ENCODE data around the gene PDE4D. TPM values are rescaled to one million over a fixed set of nuclear protein-coding genes. Genes with fewer than 3 reads are reported as not detected.

PDE4D gene
- total RNA-seq, 1 experiment from 2014 or later: 3.6 TPM

GRCh38 chr5:58930520-58930919, 963.0 kb downstream of the PDE4D start:
- POLR2A ChIA-PET (ENCODE audit: unreplicated experiment): no interaction called here
- intact Hi-C loops (cut with micrococcal nuclease): no loop called here
- no peak overlapping the region for H3K4me2 ChIP-seq (ENCODE audit: low read length)
- H2AFZ ChIP-seq (ENCODE audit: low read length): no peak overlapping the region
- H3K4me3 ChIP-seq (ENCODE audit: low read length): no peak overlapping the region
- no peaks in the 10 kb centered on the region for H4K20me1 ChIP-seq (ENCODE audit: low read length)
- no peaks in the 10 kb centered on the region for H3K9me2 ChIP-seq (replicated peaks; ENCODE audit: low read length)
- H3K79me2 ChIP-seq (ENCODE audit: low read length): no peaks in the 10 kb centered on the region
- no peaks in the 10 kb centered on the region for H3K4me1 ChIP-seq (ENCODE audit: insufficient read depth, low read length)
- TF ChIP-seq EZH2phosphoT487 (IDR thresholded peaks at IDR 0.05; ENCODE audit: borderline replicate concordance, low read length): no peak
- TF ChIP-seq CTCF (conservative IDR thresholded peaks at IDR 0.05; ENCODE audit: low read depth, low read length): no peak
- TF ChIP-seq EZH2 (IDR thresholded peaks at IDR 0.05; ENCODE audit: low read length, unreplicated experiment): no peak
- DNase-seq (no peak), ATAC-seq (no peak)
- no peaks in the 10 kb centered on the region for H3F3A ChIP-seq (ENCODE audit: low read length, unreplicated experiment)
- no peaks in the 10 kb centered on the region for H3K27me3 ChIP-seq (ENCODE audit: low read length)
- CTCF ChIA-PET: no interaction called here
- no peak overlapping the region for H3K27ac ChIP-seq (ENCODE audit: low read length)
- H3K9ac ChIP-seq (ENCODE audit: low read length): no peak overlapping the region
- BruUV-seq (replicated peaks): no TSS peak
- H3K36me3 ChIP-seq (ENCODE audit: low read depth, low read length): no peaks in the 10 kb centered on the region
- no peaks in the 10 kb centered on the region for H3K9me3 ChIP-seq (ENCODE audit: low read length)

- Histone ChIP-seq H3K4me3 (ENCODE audit: low read length) (no peak overlapping the region), H2AFZ (ENCODE audit: low read length) (no peak overlapping the region), H3K27ac (ENCODE audit: low read length) (no peak overlapping the region), H3K27me3 (ENCODE audit: low read length) (no peaks in the 10 kb centered on the region), H3K4me2 (ENCODE audit: low read length) (no peak overlapping the region), H3K9me2 (replicated peaks; ENCODE audit: low read length) (no peaks in the 10 kb centered on the region), H3K9me3 (ENCODE audit: low read length) (no peaks in the 10 kb centered on the region), H4K20me1 (ENCODE audit: low read length) (no peaks in the 10 kb centered on the region), H3F3A (ENCODE audit: low read length, unreplicated experiment) (no peaks in the 10 kb centered on the region), H3K4me1 (ENCODE audit: insufficient read depth, low read length) (no peaks in the 10 kb centered on the region), H3K79me2 (ENCODE audit: low read length) (no peaks in the 10 kb centered on the region), H3K36me3 (ENCODE audit: low read depth, low read length) (no peaks in the 10 kb centered on the region), H3K9ac (ENCODE audit: low read length) (no peak overlapping the region)
- DNase-seq (no peak), ATAC-seq (no peak)
- intact Hi-C loops (cut with micrococcal nuclease): no loop called here
- CTCF ChIA-PET: no interaction called here
- no TSS peak for BruUV-seq (replicated peaks)
- TF ChIP-seq CTCF (conservative IDR thresholded peaks at IDR 0.05; ENCODE audit: low read depth, low read length) (no peak), EZH2 (IDR thresholded peaks at IDR 0.05; ENCODE audit: low read length, unreplicated experiment) (no peak), EZH2phosphoT487 (IDR thresholded peaks at IDR 0.05; ENCODE audit: borderline replicate concordance, low read length) (no peak)
- POLR2A ChIA-PET (ENCODE audit: unreplicated experiment): interaction anchor here (0.5 kb wide), 1 partner anchor 14 kb away, joined by 4 read pairs; no protein-coding TSS in a partner anchor
Observed at GRCh38 chr5:58929726-58930125, 963.8 kb downstream of the PDE4D start.

- CTCF ChIA-PET: no interaction called here
- H3K9me3 ChIP-seq (ENCODE audit: low read length): no peaks in the 10 kb centered on the region
- H2AFZ ChIP-seq (ENCODE audit: low read length): no peak overlapping the region
- no peaks in the 10 kb centered on the region for H3K36me3 ChIP-seq (ENCODE audit: low read depth, low read length)
- TF ChIP-seq EZH2 (IDR thresholded peaks at IDR 0.05; ENCODE audit: low read length, unreplicated experiment): no peak
- no peak for TF ChIP-seq CTCF (conservative IDR thresholded peaks at IDR 0.05; ENCODE audit: low read depth, low read length)
- TF ChIP-seq EZH2phosphoT487 (IDR thresholded peaks at IDR 0.05; ENCODE audit: borderline replicate concordance, low read length): no peak
- no peak overlapping the region for H3K4me3 ChIP-seq (ENCODE audit: low read length)
- no peaks in the 10 kb centered on the region for H3K79me2 ChIP-seq (ENCODE audit: low read length)
- H3K27ac ChIP-seq (ENCODE audit: low read length): no peak overlapping the region
- no peaks in the 10 kb centered on the region for H3K9me2 ChIP-seq (replicated peaks; ENCODE audit: low read length)
- no peak overlapping the region for H3K9ac ChIP-seq (ENCODE audit: low read length)
- no TSS peak for BruUV-seq (replicated peaks)
- DNase-seq (no peak), ATAC-seq (no peak)
- H3K4me1 ChIP-seq (ENCODE audit: insufficient read depth, low read length): 0 out of 2 replicates have a peak, but pooled peaks cover 2% of the 10 kb centered on the region
- intact Hi-C loops (cut with micrococcal nuclease): no loop called here
- no peaks in the 10 kb centered on the region for H3F3A ChIP-seq (ENCODE audit: low read length, unreplicated experiment)
- POLR2A ChIA-PET (ENCODE audit: unreplicated experiment): no interaction called here
- H3K4me2 ChIP-seq (ENCODE audit: low read length): no peak overlapping the region
- no peaks in the 10 kb centered on the region for H3K27me3 ChIP-seq (ENCODE audit: low read length)
- H4K20me1 ChIP-seq (ENCODE audit: low read length): no peaks in the 10 kb centered on the region
Observed at GRCh38 chr5:58927938-58928337, 965.6 kb downstream of the PDE4D start.
